Keratinocyte (primary cell): ENCODE results near the gene IDH1. TPM values are rescaled to one million over a fixed set of nuclear protein-coding genes. Genes with fewer than 3 reads are reported as not detected.
A peak's percentile ranks its signal among the peaks of the same experiment; 100 is the strongest.

Source experiments
- DNase-seq: peaks from one replicate; pipeline ENCODE4 v3.0.0-alpha.2; 2011; ENCODE audit warnings: low read depth, missing footprints, low spot score
- FAIRE-seq: peaks from 2 replicates; lab custom pipeline; 2011; peaks lifted over from hg19 to GRCh38; lab: Jason Lieb, UNC
- H2AFZ ChIP-seq: 2 replicates; pipeline ENCODE4 v1.6.0; 2012; ENCODE audit warnings: low read length, control low read depth, inconsistent platforms; ENCODE audit not compliant: control insufficient read depth
- H3K27ac ChIP-seq: 2 replicates; pipeline ENCODE4 v1.5.1; 2011; ENCODE audit warnings: low read length; ENCODE audit not compliant: control insufficient read depth, insufficient read depth
- H3K27me3 ChIP-seq: 3 replicates; pipeline ENCODE4 v1.6.0; 2011; ENCODE audit warnings: low read length; ENCODE audit not compliant: control insufficient read depth, insufficient read depth; ENCODE audit errors: extremely low read depth
- H3K36me3 ChIP-seq, 2 experiments: 2 replicates in 1 of 2; 3 replicates in 1 of 2; pipeline ENCODE4 v1.5.1; 2011; ENCODE audit warnings: low read length in 2 of 2, mild to moderate bottlenecking in 1 of 2; ENCODE audit not compliant: control insufficient read depth in 2 of 2, insufficient read depth in 2 of 2; ENCODE audit errors: extremely low read depth in 1 of 2
- H3K4me1 ChIP-seq: 3 replicates; pipeline ENCODE4 v1.5.1; 2011; ENCODE audit warnings: low read length; ENCODE audit not compliant: control insufficient read depth, insufficient read depth; ENCODE audit errors: extremely low read depth
- H3K4me2 ChIP-seq: 3 replicates; pipeline ENCODE4 v1.6.0; 2011; ENCODE audit warnings: low read depth, low read length; ENCODE audit not compliant: control insufficient read depth, insufficient read depth; ENCODE audit errors: extremely low read depth
- H3K4me3 ChIP-seq, 3 experiments: fragments of 200-600 bp in 1 of 3; sonication (generic) in 1 of 3; 2 replicates in 2 of 3; 3 replicates in 1 of 3; pipeline ENCODE4 v1.5.1; 2011 to 2016; ENCODE audit warnings: low read length in 3 of 3, mild to moderate bottlenecking in 3 of 3, control low read depth in 2 of 3, inconsistent platforms in 1 of 3, low read depth in 1 of 3, mixed read lengths in 1 of 3, mixed run types in 1 of 3, moderate library complexity in 1 of 3; ENCODE audit not compliant: control insufficient read depth in 2 of 3, insufficient read depth in 2 of 3; ENCODE audit errors: extremely low read depth in 1 of 3
- H3K79me2 ChIP-seq: 2 replicates; pipeline ENCODE4 v1.6.0; 2012; ENCODE audit warnings: low read length; ENCODE audit not compliant: control insufficient read depth, insufficient read depth
- H3K9ac ChIP-seq: 3 replicates; pipeline ENCODE4 v1.6.0; 2011; ENCODE audit warnings: low read length; ENCODE audit not compliant: control insufficient read depth, insufficient read depth; ENCODE audit errors: extremely low read depth
- H3K9me1 ChIP-seq: 3 replicates; pipeline ENCODE4 v1.6.0; 2011; ENCODE audit warnings: low read length; ENCODE audit not compliant: control insufficient read depth, insufficient read depth; ENCODE audit errors: extremely low read depth
- H3K9me3 ChIP-seq: 2 replicates; pipeline ENCODE4 v1.5.1; 2012; ENCODE audit warnings: low read depth, low read length; ENCODE audit not compliant: control insufficient read depth
- H4K20me1 ChIP-seq: 3 replicates; pipeline ENCODE4 v1.6.0; 2011; ENCODE audit warnings: low read length; ENCODE audit not compliant: control insufficient read depth, insufficient read depth; ENCODE audit errors: extremely low read depth
- EZH2 ChIP-seq: IDR thresholded peaks from one replicate; pipeline ENCODE4 v1.6.1; 2012; ENCODE audit warnings: inconsistent platforms, mild to moderate bottlenecking, low read length, moderate library complexity
- dilution Hi-C: fragments of 300-500 bp; cut with MboI; formaldehyde crosslinking; loops from one replicate; pipeline ENCODE4 v1.7.0; 2020; ENCODE audit warnings: low sequenced_read_pairs; ENCODE audit not compliant: extremely low pct_ligation_motif_present
- polyA plus RNA-seq, 5 experiments: library from polyadenylated mRNA; depleted of rRNA in 3 of 5; stranded (reverse) in 3 of 5; stranded (forward) in 1 of 5; unstranded in 1 of 5; fragments of >200 nt; gene quantifications; 1 replicate in 1 of 5; 2 replicates in 3 of 5; 3 replicates in 1 of 5; pipeline versions ENCODE4 v1.2.1 to v1.2.3, GENCODE V29; 2011 to 2012; ENCODE audit warnings: missing spikeins in 2 of 5, low read depth in 1 of 5, low replicate concordance in 1 of 5
- TF ChIP-seq, protein P1 (sequence below), 3 experiments: IDR thresholded peaks in 1 of 3; conservative IDR thresholded peaks in 1 of 3; optimal IDR thresholded peaks in 1 of 3; 2 replicates in 2 of 3; 3 replicates in 1 of 3; pipeline versions ENCODE3 to v1.5.1; 2011; ENCODE audit warnings: low read length in 3 of 3, mild to moderate bottlenecking in 3 of 3, moderate library complexity in 2 of 3, control low read depth in 1 of 3, inconsistent platforms in 1 of 3; ENCODE audit not compliant: insufficient read depth in 2 of 3; ENCODE audit errors: extremely low read depth in 1 of 3

The IDH1 gene
- polyA plus RNA-seq, 1 donor (not counting 4 experiments of a cell fraction or from before 2014, with no cell fraction given) = 160 TPM

DNA sequence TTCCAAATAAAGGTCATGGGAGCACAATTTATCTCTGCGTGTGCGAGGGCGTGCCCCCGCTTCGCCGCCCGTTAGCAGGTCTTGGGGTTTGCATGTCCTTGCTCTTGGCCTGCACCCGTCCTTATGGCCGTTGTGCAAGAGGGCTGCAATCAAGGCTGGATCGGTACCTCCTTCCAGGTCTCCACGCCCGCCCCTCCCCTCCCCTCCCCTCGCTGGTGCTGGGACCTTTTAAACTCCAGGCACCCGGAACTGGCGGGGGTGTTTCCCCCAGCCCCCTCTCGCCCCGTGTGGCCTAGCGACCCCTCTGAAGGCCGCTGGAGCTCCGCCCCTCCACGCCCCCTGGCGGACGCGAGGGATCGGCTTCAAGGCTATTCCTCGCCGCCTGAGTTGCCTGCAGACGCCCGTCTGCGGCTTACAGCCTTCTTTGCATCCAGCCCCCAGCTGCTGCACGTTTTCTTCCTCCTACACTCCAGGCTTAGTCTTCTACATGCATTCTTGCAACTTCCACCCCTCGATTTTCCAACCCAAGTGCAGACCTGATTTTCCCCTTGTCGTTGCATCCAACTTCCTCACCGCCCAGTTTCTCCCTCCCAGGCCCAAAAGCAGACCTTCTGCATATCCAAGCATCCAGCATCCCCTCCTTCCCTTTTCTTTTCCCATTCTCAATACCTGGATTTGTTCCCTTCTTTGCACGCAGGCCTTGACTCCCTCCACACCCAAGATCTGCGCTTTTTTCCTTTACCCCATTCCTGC, 577 bp downstream of the IDH1 start:
- peak overlapping the region; percentile 95 for H2AFZ ChIP-seq
- H3K4me2 ChIP-seq = peak overlapping the region; percentile 99
- FAIRE-seq (no peak), DNase-seq (no peak)
- peaks cover 29% of the 10 kb centered on the region for H3K4me1 ChIP-seq
- H3K79me2 ChIP-seq = peaks cover 7% of the 10 kb centered on the region
- dilution Hi-C loops = no loop called here
- no peaks in the 10 kb centered on the region for H3K27me3 ChIP-seq
- peak overlapping the region; percentile 78 for H3K9ac ChIP-seq
- peak overlapping the region; percentile 85 to 99 (median 95) for H3K4me3 ChIP-seq
- no peaks in the 10 kb centered on the region for H3K9me3 ChIP-seq
- H4K20me1 ChIP-seq = no peaks in the 10 kb centered on the region
- H3K36me3 ChIP-seq = peaks cover 3 to 5% of the 10 kb centered on the region in 2 experiments
- TF ChIP-seq EZH2 = no peak
- TF ChIP-seq, protein P1, sequence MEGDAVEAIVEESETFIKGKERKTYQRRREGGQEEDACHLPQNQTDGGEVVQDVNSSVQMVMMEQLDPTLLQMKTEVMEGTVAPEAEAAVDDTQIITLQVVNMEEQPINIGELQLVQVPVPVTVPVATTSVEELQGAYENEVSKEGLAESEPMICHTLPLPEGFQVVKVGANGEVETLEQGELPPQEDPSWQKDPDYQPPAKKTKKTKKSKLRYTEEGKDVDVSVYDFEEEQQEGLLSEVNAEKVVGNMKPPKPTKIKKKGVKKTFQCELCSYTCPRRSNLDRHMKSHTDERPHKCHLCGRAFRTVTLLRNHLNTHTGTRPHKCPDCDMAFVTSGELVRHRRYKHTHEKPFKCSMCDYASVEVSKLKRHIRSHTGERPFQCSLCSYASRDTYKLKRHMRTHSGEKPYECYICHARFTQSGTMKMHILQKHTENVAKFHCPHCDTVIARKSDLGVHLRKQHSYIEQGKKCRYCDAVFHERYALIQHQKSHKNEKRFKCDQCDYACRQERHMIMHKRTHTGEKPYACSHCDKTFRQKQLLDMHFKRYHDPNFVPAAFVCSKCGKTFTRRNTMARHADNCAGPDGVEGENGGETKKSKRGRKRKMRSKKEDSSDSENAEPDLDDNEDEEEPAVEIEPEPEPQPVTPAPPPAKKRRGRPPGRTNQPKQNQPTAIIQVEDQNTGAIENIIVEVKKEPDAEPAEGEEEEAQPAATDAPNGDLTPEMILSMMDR (optimal IDR thresholded peaks at IDR 0.05 in 1 of 3, IDR thresholded peaks at IDR 0.05 in 1 of 3, conservative IDR thresholded peaks at IDR 0.05 in 1 of 3; ENCODE audit: extremely low read depth in 1 of 3, insufficient read depth in 2 of 3, low read length in 3 of 3) = peak; percentile 71 to 95 (median 82)
- H3K9me1 ChIP-seq = no peaks in the 10 kb centered on the region
- H3K27ac ChIP-seq = peak overlapping the region; percentile 71

DNA sequence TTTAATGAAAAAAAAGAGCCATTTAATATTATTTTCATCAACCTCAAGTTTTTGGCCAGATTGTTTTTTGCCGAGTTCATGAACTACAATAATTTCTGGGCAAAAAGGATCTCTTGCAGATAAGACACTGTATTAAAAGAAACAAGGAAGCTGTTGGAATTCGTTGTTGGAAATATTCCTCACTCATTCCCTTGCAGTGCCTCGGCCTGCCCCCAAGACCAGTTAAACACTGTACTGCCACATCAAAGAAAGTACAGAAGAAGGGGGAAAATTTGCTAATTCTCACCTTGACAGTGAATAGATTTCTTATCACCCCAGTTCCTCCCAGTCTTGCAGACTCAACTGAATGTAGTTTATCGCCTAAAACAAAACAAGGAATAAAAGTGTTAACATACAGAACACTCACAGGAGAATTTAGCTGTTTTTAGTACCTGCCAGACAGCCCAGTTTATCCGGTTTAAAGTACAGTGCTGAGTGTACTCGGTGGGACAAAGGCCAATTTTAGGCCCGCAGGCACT, 1.2 kb downstream of the IDH1 start:
- Histone ChIP-seq H3K27ac (peak overlapping the region; percentile 71), H3K9ac (peak overlapping the region; percentile 78), H3K9me1 (no peaks in the 10 kb centered on the region), H3K4me3 (peak overlapping the region; percentile 85 to 99 (median 95)), H3K27me3 (no peaks in the 10 kb centered on the region), H3K4me2 (peak overlapping the region; percentile 99), H3K36me3 (peaks cover 3 to 5% of the 10 kb centered on the region in 2 experiments), H3K9me3 (no peaks in the 10 kb centered on the region), H4K20me1 (no peaks in the 10 kb centered on the region), H3K79me2 (peaks cover 7% of the 10 kb centered on the region), H3K4me1 (peaks cover 29% of the 10 kb centered on the region), H2AFZ (peak overlapping the region; percentile 95)
- no peak for TF ChIP-seq EZH2
- TF ChIP-seq, protein P1 (optimal IDR thresholded peaks at IDR 0.05 in 1 of 3, IDR thresholded peaks at IDR 0.05 in 1 of 3, conservative IDR thresholded peaks at IDR 0.05 in 1 of 3; ENCODE audit: extremely low read depth in 1 of 3, insufficient read depth in 2 of 3, low read length in 3 of 3) = no peak
- dilution Hi-C loops = no loop called here
- DNase-seq (no peak), FAIRE-seq (no peak)
